ES-I3 (cell line): ENCODE results near the gene ZNF613.
"Not testable (repeated sequence)": the region's sequence is repeated elsewhere in the genome, so short reads cannot be mapped to it uniquely, and the experiment has no call there.

Experiments used
- H3K36me3 ChIP-seq: 2 replicates; pipeline ENCODE4 v1.6.1; 2013; ENCODE audit warnings: mild to moderate bottlenecking, low read length, control low read depth, moderate library complexity; ENCODE audit not compliant: insufficient read depth
- H3K4me1 ChIP-seq: 2 replicates; pipeline ENCODE4 v1.6.1; 2013; ENCODE audit warnings: mild to moderate bottlenecking, control low read depth, low read length; ENCODE audit not compliant: insufficient read depth
- H3K9ac ChIP-seq: 2 replicates; pipeline ENCODE4 v1.6.1; 2013; ENCODE audit warnings: low read depth, mild to moderate bottlenecking, low read length, moderate library complexity
- H3K9me3 ChIP-seq: 2 replicates; pipeline ENCODE4 v1.6.1; 2013; ENCODE audit warnings: mild to moderate bottlenecking, low read length, moderate library complexity; ENCODE audit not compliant: control insufficient read depth, insufficient read depth

Gene ZNF613

DNA sequence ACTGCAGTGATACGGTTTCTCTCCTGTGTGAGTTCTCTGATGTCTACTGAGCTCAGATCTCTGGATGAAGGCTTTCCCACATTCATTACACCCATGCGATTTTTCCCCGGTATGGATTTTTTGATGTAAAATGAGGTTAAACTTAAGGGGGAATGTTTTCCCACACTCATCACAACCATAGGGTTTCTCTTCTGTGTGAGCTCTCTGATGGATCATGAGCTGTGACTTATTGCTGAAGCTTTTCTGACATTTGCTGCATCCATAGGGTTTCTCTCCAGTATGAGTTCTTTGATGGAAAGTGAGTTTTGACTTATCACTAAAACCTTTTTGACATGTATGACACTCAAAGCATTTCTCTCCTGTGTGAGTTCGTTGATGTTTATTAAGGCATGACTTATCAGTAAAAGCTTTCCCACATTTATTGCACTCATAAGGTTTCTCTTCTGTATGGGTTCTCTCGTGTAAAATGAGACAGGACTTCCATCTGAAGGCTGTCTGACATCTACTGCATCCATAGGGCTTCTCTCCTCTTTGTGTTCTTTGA lies 11.9 kb upstream of the ZNF613 start:
- Histone ChIP-seq H3K9ac (no peak overlapping the region), H3K9me3 (peaks cover 54% of the 10 kb centered on the region), H3K4me1 (no peaks in the 10 kb centered on the region), H3K36me3 (no peaks in the 10 kb centered on the region; the same call in 1 of the 2 replicates)

DNA sequence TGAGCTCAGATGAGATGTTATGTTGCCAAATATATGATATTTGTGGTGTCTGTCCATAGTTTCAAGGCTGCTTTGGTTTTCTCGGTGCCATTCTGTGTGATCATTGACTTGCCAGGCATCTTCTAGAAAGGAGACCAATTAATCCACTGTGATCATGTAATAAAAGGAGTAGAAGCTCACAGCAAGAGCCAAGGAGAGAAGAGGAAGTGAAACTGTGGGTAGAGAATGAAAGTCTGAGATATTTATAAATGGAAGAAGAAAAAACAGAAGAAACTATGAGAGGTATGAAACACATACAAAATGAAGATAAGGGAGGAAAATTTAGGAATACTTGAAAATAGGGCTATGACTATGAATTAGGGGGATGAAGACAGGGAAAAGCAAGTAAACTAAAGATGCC lies 11.1 kb upstream of the ZNF613 start:
- Histone ChIP-seq H3K9ac (no peak overlapping the region), H3K9me3 (peaks cover 57% of the 10 kb centered on the region), H3K4me1 (no peaks in the 10 kb centered on the region), H3K36me3 (no peaks in the 10 kb centered on the region; the same call in 1 of the 2 replicates)

DNA sequence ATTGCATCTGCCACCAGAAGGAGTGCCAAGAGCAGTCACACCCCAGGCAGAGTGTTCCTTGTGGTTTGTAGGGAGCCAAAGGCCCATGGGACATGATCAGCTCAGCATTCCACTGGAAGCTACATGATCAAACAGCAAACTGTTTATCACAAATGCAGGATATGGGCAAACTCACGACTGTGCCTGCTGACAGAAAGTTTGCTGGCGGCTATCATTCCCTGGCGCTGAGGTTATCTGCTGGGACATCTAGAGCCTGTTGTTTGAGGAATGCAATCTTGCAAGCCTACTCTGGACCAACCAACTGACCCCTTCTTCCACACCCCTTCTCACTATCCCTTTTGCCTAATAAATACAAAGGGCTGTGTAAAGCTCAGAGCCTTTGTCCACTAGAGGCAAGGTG lies 7.7 kb upstream of the ZNF613 start:
- Histone ChIP-seq H3K9ac (no peak overlapping the region), H3K9me3 (peaks cover 40% of the 10 kb centered on the region), H3K36me3 (no peaks in the 10 kb centered on the region; the same call in 1 of the 2 replicates), H3K4me1 (no peaks in the 10 kb centered on the region)

DNA sequence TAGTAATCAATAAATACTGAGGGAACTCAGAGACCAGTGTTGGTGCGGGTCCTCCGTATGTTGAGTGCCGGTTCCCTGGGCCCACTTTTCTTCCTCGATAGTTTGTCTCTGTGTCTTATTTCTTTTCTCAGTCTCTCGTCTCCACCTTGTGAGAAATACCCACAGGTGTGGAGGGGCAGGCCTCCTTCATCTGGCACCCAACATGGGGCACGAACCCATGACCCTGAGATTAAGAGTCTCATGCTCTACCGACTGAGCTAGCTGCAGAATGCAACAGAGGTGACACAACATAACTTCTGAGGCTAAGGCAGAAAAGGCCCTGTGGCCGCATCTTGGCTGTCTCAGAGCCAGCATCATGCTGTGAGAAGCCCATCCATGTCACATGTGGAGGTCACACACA lies 5.3 kb upstream of the ZNF613 start:
- H3K9me3 ChIP-seq: peaks cover 20% of the 10 kb centered on the region
- H3K9ac ChIP-seq: no peak overlapping the region
- no peaks in the 10 kb centered on the region for H3K4me1 ChIP-seq
- H3K36me3 ChIP-seq: no peaks in the 10 kb centered on the region

DNA sequence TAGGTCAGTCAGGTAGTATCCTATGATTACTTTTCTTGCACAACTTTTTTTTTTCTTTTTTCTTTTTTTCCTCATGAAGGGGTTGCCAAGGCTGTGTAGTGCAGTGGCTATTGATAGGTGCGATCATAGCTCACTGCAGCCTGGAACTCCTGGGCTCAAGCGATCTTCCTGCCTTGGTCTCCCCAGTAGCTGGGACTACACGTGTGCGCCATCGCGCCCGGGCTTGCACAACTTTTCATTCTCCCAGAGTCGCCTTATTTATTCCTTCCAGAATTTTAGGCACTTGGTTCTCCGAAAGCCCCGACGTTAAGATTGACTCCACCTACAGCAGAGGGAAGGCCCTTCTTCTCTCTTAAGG lies 867 bp upstream of the ZNF613 start:
- peaks cover 6% of the 10 kb centered on the region; the same call in 1 of the 2 replicates for H3K9me3 ChIP-seq

DNA sequence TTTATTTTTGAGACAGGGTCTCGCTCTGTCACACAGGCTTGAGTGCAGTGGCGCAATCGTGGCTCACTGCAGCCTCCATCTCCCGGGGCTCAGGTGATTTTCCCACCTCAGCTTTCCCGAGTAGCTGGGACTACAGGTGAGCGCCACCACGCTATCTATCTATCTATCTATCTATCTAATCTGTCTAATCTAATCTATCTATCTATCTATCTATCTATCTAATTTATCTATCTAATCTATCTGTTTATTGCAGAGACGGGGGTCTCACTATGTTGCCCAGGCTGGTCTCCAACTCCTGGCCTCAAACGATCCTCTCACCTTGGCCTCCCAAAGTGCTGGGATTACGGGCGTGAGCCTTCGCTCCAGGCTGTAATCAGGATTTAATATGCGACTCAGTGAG lies 587 bp downstream of the ZNF613 start:
- H3K9me3 ChIP-seq: no peaks in the 10 kb centered on the region; the same call in 1 of the 2 replicates
- H3K36me3 ChIP-seq: no peaks in the 10 kb centered on the region; the same call in 1 of the 2 replicates
- peak overlapping the region; percentile 100 for H3K9ac ChIP-seq
- H3K4me1 ChIP-seq: no peaks in the 10 kb centered on the region

More for the DNA sequence above, 867 bp upstream of the ZNF613 start:
- no peaks in the 10 kb centered on the region for H3K4me1 ChIP-seq
- H3K36me3 ChIP-seq: no peaks in the 10 kb centered on the region; the same call in 1 of the 2 replicates
- peak overlapping the region; percentile 100 for H3K9ac ChIP-seq

DNA sequence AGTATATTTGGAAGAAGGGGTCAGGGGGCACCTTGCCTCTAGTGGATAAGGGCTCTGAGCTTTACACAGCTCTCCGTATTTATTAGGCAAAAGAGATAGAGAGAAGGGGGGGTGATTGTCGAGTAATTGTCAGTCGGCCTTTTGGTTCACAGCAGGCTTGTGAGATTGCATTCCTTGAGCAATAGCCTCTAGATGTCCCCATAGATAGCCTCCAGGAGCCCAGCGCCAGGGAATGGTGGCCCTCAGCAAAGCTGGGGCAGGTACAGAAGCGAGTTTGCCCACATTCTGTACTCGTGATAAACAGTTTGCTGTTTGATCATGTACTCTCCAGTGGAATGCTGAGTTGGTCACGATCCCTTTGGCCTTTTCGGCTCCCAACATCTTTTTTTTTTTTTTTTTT lies 4.6 kb downstream of the ZNF613 start:
- Histone ChIP-seq H3K9me3 (peaks cover 8% of the 10 kb centered on the region; the same call in 1 of the 2 replicates), H3K36me3 (peaks cover 13% of the 10 kb centered on the region)

DNA sequence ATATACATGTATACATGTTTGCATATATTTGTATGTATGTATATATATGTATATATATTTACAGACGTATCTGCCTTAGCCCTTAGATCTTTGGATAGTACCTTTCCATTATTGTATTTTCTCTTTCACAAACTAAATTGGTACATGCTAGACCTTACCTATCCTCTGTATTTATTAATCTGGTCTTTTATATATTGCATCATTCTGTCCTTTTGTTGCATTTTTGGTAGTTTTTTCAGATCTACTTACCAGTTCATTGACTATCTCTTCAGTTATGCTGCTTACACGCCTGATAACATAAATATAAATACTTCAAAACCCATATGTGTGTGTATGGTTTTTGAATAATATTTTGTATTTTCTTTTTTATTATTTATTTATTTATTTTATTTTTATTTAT lies 11.7 kb downstream of the ZNF613 start:
- peaks cover 23% of the 10 kb centered on the region for H3K9me3 ChIP-seq
- no peak overlapping the region for H3K9ac ChIP-seq
- H3K36me3 ChIP-seq: peaks cover 40% of the 10 kb centered on the region
- no peaks in the 10 kb centered on the region for H3K4me1 ChIP-seq

More for the DNA sequence above, 4.6 kb downstream of the ZNF613 start:
- Histone ChIP-seq H3K9ac (no peak overlapping the region), H3K4me1 (no peaks in the 10 kb centered on the region)

DNA sequence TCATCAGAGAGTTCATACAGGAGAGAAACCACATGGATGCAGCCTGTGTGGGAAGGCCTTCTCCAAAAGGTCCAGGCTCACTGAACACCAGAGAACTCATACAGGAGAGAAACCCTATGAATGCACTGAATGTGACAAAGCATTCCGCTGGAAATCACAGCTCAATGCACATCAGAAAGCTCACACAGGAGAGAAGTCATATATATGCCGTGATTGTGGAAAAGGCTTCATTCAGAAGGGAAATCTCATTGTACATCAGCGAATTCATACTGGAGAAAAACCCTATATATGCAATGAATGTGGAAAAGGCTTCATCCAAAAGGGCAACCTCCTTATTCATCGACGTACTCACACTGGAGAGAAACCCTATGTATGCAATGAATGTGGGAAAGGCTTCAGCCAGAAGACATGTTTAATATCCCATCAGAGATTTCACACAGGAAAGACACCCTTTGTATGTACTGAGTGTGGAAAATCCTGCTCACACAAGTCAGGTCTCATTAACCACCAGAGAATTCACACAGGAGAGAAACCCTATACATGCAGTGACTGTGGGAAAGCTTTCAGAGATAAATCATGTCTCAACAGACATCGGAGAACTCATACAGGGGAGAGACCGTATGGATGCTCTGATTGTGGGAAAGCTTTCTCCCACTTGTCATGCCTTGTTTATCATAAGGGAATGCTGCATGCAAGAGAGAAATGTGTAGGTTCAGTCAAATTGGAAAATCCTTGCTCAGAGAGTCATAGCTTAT lies 17.7 kb downstream of the ZNF613 start:
- Histone ChIP-seq H3K9ac (no peak overlapping the region), H3K36me3 (peaks cover 39% of the 10 kb centered on the region; the same call in 1 of the 2 replicates), H3K4me1 (no peaks in the 10 kb centered on the region), H3K9me3 (peaks cover 30% of the 10 kb centered on the region)

DNA sequence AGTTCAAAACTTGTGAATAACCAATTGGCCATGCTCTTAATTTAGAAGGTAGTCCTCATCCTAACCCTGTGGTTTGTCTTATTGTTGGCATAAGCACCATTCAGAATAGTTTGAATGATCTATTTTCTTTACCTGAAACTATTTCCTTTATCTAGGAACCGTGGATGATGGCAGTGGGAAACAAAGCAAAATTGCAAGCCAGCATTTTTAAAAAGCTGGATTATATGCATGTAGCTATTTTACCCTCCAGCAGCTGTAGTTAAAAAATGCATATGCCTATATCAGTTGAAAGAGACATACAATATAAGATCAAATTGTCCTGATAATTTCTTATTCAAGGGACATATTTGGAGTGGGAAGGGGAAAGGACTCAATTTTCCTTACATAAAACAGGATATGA lies 19.3 kb downstream of the ZNF613 start:
- Histone ChIP-seq H3K9me3 (peaks cover 34% of the 10 kb centered on the region), H3K4me1 (no peaks in the 10 kb centered on the region), H3K36me3 (peaks cover 27% of the 10 kb centered on the region; the same call in 1 of the 2 replicates), H3K9ac (no peak overlapping the region)

DNA sequence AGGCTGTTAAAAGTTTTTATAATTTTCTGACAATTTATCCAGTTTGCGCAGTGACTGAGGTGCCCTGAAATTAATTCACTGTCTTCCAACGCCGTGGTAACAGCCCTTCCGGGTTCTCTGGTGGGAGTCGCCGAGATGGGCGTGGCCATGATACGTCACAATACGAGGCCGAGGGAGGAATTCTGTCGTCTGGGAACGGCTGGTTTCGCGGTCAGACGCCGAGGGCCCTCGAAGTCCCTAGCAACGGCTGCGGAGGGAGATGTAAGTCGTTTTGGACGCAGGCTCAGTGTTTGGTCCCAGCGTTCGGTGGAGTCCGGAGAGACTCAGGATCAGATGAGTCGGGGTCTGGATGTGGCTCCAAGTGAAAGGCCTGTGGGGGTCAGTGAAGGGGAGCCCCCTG lies 21.7 kb downstream of the ZNF613 start:
- Histone ChIP-seq H3K9me3 (peaks cover 25% of the 10 kb centered on the region), H3K36me3 (peaks cover 18% of the 10 kb centered on the region; the same call in 1 of the 2 replicates), H3K9ac (no peak overlapping the region), H3K4me1 (no peaks in the 10 kb centered on the region)

DNA sequence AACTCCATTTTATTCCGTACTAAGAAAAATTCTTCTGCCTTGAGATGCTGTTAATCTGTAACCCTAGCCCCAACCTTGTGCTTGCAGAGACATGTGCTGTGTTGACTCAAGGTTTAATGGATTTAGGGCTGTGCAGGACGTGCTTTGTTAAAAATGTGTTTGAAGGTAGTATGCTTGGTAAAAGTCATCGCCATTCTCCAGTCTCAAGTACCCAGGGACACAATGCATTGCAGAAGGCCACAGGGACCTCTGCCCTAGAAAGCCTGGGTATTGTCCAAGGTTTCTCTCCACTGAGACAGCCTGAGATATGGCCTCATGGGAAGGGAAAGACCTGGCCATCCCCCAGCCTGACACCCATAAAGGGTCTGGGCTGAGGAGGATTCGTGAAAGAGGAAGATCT lies 30.6 kb downstream of the ZNF613 start:
- H3K36me3 ChIP-seq, H3K4me1 ChIP-seq, H3K9ac ChIP-seq, H3K9me3 ChIP-seq: not testable (repeated sequence)

DNA sequence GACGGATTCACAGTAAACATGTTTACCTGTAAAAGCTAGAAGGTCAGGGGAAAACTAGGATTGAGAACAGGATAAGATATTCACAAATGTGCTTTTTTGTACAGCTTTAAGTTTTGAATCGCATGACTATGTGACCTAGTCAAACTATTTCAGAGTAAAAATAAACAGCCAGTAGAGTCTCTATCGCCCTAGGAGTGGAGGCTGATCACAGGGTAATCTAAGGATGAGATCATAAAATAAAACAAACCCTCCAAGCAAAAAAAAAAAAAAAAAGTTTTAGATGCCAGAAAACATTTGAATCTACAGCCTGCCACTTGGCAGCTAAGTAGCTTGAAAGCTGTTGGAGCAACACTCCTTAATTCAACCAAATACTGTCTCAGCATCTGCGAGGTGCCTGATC lies 32.5 kb downstream of the ZNF613 start:
- no peaks in the 10 kb centered on the region for H3K4me1 ChIP-seq
- H3K36me3 ChIP-seq: peaks cover 2% of the 10 kb centered on the region; the same call in 1 of the 2 replicates
- 0 out of 2 replicates have a peak, but pooled peaks cover 1% of the 10 kb centered on the region for H3K9me3 ChIP-seq
- H3K9ac ChIP-seq: no peak overlapping the region

DNA sequence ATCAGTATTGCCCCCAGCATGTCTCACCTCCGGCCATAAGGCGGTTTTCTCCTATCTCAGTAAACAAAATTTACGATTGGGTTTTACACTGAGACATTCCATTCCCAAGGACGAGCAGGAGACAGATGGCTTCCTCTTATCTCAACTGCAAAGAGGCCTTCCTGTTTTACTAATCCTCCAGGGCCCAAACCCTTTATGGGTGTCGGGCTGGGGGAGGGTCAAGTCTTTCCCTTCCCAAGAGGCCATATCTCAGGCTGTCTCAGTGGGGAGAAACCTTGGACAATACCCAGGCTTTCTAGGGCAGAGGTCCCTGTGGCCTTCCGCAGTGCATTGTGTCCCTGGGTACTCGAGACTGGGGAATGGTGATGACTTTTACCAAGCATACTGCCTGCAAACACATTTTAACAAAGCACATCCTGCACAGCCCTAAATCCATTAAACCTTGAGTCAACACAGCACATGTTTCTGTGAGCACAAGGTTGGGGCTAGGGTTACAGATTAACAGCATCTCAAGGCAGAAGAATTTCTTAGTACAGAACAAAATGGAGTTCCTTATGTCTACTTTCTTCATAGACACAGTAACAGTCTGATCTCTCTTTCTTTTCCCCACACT lies 33.5 kb downstream of the ZNF613 start:
- not testable (repeated sequence) for H3K9me3 ChIP-seq, H3K9ac ChIP-seq, H3K4me1 ChIP-seq, H3K36me3 ChIP-seq

DNA sequence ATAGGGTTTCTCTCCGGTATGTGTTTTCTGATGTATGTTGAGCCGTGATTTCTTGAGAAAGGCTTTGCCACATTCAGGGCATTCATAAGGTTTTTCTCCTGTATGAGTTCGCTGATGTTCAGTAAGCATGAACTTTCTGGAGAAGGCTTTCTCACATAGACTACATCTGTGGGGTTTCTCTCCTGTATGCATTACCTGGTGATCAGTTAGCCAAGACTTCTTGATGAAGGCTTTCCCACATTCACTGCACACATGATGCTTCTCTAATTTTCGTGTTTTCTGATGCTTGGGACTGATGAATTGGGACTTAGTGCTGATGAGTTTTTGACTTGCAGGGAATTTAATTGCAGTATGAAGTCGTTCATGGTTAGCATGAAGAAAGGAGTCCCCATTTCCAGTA lies 38.3 kb downstream of the ZNF613 start:
- Histone ChIP-seq H3K9me3 (peaks cover 10% of the 10 kb centered on the region), H3K9ac (no peak overlapping the region), H3K4me1 (no peaks in the 10 kb centered on the region), H3K36me3 (peaks cover 15% of the 10 kb centered on the region; the same call in 1 of the 2 replicates)
